SH-SY5Y (cell line): Measurements from ENCODE around the gene RAD51B.

Experiments used
- GATA2 ChIP-seq: IDR thresholded peaks from 2 replicates; pipeline ENCODE4 v1.6.1; 2011; ENCODE audit warnings: mild to moderate bottlenecking, low read depth, low read length
- GATA3 ChIP-seq: IDR thresholded peaks from 2 replicates; pipeline ENCODE4 v1.6.1; 2011; ENCODE audit warnings: low read depth, mild to moderate bottlenecking, low read length, moderate library complexity

- TF ChIP-seq GATA3: no peak
- no peak for TF ChIP-seq GATA2
Measured at GRCh38 chr14:68159701-68160633, 340.4 kb downstream of the RAD51B start.
